ENCODE results near the gene TM4SF4.
"Not testable (repeated sequence)": the region's sequence is repeated elsewhere in the genome, so short reads cannot be mapped to it uniquely, and the experiment has no call there.

The TM4SF4 gene, protein sequence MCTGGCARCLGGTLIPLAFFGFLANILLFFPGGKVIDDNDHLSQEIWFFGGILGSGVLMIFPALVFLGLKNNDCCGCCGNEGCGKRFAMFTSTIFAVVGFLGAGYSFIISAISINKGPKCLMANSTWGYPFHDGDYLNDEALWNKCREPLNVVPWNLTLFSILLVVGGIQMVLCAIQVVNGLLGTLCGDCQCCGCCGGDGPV

DNA sequence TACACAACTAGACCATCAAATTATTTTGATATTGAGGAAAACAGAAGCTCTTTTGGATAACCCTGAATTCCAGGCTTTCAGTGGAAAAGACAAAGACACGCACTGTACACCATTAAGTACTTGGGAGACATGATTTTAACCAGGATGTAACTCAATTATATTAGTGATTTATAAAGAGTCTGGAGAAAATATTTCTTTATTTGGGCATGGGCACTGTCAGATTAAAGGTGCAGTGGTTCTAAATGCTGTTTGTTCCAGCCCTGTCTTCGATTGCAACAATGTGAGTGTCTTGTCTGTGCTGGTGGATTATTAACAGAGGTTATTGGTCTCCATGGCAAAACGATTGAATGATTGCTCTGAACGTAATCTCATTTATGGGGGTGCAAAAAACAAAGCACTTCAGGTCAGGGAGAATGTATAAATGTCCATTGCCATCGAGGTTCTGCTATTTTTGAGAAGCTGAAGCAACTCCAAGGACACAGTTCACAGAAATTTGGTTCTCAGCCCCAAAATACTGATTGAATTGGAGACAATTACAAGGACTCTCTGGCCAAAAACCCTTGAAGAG lies at the start of gene TM4SF4:
Gene TM4SF4, plus strand, starts transcription at position 448 of the 568 bp plus-strand sequence. CDS start 181 bp downstream, outside the sequence.
- DNase-seq (ENCODE audit: low read depth, low spot score), result no peak

DNA sequence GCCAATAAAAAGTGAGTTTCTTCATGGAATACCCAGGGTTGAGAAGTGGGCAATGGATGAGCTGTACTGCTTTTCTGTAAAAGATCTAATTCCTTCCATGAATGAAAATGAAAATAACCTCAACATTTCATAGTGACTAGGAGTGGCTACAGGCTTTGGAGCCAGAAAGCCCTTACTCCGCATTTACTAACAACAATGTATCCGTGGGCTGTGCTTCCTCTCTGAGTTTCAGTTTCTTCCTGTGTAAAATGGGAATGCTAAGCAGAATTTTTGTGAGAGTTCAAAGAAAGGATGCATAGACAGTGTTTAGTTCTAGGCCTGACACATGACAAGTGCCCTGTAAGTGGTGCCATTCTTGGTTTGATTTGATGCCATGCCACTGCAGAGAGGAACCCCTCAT lies 49.6 kb upstream of the TM4SF4 start:
- DNase-seq (ENCODE audit: low read depth, low spot score), result no peak

DNA sequence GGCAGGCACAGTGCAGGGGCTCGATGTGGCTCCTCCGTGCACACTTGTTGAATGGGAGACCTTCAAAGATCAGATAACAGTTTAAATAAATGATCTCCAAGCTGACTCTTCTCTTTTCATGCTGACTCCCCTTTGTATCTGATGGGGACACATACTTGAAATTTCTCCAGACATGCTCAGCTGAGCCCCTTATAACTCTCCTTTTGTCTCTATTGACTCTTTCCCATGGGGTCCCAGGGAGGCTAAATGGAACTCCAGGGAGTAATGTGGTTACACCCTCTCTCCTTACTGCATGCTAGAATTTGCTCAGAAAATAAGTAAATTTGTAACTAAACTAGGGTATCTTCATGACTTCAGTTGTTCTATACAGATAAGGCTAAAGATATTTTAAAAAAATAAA lies 48.2 kb upstream of the TM4SF4 start:
- DNase-seq (ENCODE audit: low read depth, low spot score), result no peak

DNA sequence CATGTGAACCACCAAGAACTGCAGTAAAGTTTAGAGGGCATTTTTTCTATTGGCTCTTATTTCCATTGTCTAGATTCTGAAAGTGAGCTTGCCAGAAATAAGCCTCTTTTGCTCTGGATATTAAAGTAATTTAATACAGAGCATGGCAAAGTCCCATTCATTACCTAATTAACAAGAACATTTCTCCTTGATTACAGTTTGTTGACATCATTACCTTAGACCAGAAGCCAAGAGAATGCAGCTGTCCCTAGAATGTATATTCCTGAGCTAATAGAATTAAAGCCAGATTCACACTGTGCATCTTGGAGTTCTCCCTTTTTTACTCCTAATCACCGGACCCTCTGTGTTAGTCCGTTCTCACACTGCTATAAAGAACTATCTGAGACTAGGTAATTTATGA lies 46.4 kb upstream of the TM4SF4 start:
- DNase-seq (ENCODE audit: low read depth, low spot score), result no peak

DNA sequence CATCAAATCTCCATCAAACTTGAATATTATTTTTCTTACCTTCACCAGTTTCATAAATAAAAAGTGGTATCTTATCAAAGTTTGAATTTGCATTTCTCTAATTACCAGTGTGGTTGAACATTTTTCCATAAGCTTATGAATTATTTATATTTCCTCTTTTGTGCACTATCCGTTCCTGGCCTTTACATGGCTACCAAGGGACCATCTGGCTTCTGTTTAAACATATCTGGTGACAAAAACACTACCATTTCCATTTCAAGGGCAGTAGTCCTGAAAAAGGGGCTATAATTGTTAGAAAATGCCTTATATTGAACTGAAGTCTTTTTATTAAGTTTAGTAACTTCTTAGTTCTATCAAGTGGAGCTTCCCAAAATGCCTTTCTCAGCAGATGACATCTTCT lies 44.3 kb upstream of the TM4SF4 start:
- DNase-seq (ENCODE audit: low read depth, low spot score), result no peak

DNA sequence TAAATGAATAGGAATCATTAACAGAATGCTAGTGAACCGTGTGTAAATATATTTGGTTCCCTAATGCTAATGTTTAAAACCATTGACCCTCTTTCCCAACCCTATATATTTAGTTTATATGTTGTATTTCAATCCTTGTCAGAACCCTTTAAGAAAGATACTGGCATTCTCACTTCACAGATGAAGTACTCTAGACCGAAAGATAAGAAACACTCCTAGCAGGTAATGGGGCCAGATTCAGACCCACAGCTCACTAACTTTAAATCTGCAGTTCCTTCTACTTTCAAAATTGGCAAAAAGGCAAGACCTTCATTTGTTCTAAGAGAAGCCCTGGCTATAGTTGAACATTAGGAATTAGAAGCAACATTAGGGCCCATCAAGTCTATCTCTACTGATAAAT lies 42.3 kb upstream of the TM4SF4 start:
- no peak for DNase-seq (ENCODE audit: low read depth, low spot score)

DNA sequence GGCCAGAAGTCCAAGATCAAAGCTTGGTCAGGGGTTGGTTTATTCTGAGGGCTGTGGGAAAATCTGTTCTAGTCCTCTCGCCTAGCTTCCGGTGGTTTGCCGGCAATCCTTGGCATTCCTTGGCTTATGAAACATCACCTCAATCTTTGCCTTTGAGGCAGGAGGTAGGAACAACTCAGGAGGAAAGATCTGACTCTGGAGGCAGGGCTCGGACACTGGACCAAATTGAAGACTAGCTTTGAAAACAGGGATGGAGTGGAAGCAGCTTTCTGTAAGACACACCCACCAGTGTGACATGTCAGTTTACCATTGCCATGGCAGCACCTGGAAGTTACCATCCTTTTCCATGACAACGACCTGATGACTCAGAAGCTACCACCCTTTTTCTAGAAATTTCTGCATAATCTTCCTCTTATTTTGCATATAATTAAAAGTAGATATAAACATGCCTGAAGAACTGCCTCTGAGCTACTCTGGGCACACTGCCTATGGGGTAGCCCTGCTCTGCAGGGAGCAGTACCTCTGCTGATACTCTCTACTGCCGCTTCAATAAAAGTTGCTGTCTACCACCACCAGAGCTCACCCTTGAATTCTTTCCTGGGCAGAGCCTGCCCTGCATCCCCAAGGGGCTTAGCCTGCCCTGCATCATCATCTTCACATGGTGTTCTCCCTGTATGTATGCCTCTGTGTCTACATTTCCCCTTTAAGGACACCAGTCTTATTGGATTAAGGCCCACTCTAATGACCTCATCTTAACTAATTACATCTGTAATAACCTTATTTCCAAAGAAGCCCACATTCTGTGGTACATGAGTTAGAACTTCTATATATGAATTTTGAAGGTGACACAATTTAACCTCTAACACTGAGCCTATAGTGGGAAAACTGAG lies 38.3 kb upstream of the TM4SF4 start:
- no peak for DNase-seq (ENCODE audit: low read depth, low spot score)

DNA sequence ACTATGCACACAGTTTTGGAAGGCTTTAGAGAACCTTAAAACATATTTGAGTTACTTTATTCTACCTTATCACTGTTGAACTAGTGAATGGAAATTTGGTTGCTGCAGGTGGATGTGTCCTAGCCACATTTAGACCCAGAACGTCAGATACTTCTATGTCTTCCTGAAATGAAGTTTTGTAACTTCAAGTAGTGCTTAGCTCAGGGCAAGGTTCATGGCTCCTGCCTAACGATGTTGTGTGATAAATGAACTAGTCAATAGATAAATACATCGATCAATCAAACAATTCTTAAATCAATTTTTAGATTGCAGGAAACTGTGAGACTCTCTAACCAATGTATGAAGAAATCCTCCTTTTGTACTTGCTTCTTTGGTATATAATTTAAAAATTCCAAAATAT lies 37.2 kb upstream of the TM4SF4 start:
- no peak for DNase-seq (ENCODE audit: low read depth, low spot score)

DNA sequence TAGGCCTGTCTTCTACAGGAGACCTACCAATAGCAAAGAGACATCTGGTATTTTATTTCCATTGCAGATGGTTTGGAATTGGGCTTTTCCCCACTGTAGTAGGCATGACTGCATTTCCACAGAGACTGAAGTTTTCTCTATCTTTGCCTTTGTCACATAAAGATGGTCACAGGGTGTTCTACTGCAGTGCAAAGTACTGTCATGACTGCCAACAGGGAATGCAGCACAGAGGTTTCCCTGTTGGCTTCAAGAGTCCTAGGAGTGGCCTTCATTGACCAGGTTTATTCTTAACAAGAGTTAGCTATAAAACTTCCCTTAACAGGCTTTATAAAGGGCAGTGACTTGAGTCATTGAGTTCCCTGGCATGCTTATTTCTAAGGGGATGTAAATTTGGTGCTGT lies 36.8 kb upstream of the TM4SF4 start:
- no peak for DNase-seq (ENCODE audit: low read depth, low spot score)

DNA sequence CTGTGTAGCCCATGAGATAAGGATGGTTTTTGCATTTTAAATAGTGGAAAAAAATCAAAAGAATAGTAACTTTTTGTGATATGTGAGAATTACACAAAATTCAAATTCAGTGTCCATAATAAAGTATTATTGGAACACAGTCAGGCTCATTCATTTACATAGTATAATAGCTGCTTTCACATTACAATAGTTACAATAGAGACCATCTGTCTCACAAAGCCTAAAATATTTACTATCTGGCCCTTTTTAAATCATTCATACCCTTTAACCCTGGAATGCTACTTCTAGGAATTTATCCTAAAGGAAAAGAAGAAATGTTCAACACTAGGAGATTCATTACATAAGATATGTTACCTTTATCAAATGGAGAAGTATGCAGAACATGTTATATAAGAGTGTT lies 35.5 kb upstream of the TM4SF4 start:
- DNase-seq (ENCODE audit: low read depth, low spot score), result no peak

DNA sequence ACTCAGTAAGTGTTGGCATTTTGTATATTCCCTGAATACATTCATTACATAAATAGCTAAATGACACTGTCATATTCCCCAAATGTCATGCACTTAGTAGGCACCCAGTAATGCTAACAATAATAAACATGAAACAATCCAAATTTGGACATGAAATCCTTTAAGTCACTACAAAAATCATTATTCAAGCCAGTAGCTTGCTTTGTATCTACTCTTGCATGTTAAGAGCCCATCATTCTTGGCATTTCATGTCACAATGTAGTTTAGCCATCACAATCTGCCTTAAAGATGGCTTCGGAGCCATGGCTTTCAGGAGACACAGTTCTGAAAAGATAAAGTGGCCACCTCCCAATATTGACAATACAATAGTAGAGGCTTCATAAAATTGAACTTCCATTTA lies 32.9 kb upstream of the TM4SF4 start:
- no peak for DNase-seq (ENCODE audit: low read depth, low spot score)

DNA sequence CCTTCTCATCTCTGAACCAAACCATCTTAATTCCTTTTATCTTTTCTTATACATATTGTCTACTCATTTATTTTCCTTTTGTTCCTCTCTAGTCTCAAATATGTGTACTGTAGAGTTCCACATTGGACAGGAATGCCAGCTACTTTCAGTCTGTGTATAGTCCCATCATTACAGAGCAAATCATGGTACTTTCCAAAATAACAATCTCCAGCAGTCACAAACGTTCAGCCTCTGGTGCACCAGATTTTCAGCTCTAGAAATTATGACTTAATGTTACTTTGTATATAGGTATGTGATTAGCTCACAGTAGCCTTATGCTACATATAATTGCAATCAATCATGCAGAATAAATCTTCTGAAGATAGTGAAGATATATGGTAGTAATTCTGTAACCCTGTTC lies 32.5 kb upstream of the TM4SF4 start:
- no peak for DNase-seq (ENCODE audit: low read depth, low spot score)

DNA sequence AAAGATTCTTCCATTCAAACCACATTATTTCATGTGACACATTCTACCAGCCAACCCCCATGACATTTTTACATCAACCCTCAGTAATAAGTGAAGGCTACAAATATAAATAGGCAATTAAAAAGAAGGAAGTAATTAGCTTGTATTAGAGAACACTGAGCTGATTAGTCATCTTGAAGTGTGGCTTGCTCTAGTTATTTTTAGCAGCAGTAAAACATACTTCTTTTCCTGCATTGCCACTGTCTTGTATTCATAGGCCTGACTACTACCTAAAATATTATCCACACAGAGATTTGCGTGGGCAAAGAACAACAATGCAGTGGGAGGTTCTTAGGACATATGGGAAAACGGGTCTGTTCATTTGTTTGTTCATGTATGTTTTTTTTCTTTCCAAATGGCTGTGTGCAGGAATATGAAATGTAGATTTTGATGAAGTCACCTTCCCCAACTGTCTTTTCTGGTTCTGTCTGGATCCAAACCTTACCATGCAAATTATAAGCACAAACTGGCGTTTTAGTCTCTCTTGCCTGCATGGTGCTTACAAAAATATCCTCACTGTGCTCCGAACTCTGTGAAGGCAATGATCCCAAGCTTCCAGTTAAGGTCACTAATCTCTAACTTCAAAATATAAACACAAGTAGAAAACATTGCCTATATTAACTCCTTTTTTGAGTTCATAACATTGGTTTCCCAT lies 31.5 kb upstream of the TM4SF4 start:
- no peak for DNase-seq (ENCODE audit: low read depth, low spot score)

DNA sequence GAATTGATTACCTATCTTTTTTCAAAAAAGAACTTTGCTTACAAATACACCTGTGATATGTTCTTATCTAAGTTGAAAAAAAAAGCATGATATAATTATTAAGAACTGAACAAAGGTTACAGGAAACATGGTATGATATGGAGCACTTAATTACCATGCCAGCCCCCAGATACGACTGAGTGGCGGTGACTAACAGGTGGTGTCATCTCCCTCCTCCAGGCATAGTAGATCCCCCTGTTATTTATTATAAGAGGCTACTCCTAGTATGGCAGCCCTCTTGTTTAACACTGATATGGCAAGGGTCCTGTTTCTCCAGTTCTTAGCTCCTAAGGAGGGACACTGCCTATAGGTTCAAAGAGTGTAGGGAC lies 31.0 kb upstream of the TM4SF4 start:
- no peak for DNase-seq (ENCODE audit: low read depth, low spot score)

DNA sequence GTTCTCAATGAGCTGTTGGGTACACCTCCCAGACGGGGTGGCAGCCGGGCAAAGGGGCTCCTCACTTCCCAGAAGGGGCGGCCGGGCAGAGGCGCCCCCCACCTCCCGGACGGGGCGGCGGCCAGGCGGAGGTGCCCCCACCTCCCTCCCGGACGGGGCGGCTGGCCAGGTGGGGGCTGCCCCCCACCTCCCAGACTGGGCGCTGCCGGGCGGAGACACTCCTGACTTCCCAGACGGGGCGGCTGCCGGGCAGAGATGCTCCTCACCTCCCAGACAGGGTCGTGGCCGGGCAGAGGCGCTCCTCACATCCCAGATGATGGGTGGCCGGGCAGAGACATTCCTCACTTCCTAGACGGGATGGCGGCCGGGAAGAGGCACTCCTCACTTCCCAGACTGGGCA lies 29.6 kb upstream of the TM4SF4 start:
- DNase-seq (ENCODE audit: low read depth, low spot score), result not testable (repeated sequence)

DNA sequence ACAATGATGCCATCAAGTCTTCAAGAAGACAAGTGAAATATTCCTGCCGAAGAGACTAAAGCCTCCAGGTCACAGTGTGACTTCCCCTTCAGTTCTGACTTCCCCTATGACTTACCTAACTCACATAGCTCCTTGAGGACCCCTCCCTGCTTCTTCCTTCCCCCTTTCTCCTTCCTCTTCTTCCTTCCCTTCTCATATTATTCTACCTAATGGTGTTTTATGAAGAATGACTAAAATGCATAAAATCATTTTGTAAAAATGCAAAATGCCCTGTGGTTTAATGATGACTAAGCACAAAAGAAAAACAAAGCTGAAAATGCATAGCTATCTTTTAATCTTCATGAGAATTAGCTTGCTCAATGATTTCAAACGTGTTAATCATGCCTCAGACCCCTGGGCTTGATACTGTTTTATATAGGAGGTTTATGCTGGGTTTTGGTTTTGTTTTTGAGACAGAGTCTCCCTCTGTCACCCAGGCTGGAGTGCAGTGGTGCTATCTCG lies 26.1 kb upstream of the TM4SF4 start:
- DNase-seq (ENCODE audit: low read depth, low spot score), result no peak

DNA sequence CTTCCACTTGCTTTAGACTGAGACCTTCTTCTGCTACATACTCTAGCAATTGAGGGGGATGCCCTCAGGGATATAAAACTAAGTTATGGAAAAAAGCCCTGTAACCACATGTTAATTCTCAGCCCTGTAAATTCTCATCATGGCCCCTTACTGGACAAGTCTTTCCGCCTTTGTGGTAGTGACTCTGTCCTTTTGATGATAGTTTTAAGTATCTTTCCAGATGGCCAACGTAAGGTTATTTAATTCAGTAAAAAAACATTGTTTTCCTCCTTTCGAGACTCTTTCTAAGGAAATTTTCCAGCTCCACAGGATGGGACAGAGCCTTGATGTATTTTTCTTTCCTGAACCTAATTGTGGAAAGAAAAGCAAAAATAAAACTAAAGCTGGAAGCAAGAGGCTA lies 25.3 kb upstream of the TM4SF4 start:
- no peak for DNase-seq (ENCODE audit: low read depth, low spot score)

DNA sequence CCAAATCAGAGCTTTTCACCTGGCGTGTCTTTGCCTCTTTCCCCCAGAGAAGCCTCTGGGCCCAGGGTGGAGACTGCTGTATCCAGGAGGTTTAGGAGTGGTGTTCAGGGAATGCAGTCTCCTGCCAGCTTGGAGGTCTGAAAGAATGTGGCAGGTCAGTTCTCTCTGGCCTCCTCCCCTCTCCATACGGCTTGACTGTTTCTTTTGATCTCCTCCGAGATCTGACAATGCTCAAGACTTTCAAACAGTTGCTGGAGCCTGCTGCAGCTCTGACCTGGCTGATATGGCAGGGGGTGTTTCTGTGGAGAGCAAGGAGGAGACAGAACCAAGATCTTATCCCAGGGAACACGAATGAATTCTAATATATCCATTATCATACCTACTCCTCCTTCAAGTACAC lies 24.7 kb upstream of the TM4SF4 start:
- DNase-seq (ENCODE audit: low read depth, low spot score), result no peak

DNA sequence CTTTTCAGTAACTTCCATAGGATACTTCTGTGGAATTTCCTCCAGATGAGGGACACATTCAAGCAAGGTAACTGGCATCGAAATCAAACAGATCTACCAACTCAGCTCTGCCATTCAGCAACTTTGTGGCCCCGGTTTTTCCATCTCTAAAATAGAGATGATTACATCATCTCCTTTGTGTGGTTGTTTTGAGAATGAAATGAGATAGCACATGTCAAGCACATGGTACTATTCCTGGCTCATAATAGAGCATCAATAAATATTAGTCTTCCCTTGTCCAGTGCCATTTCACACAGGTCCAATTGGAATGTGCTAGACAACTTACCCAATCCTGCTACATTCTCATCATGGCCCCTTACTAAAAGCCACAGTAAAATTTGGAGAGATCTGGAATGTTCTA lies 24.2 kb upstream of the TM4SF4 start:
- DNase-seq (ENCODE audit: low read depth, low spot score), result no peak

DNA sequence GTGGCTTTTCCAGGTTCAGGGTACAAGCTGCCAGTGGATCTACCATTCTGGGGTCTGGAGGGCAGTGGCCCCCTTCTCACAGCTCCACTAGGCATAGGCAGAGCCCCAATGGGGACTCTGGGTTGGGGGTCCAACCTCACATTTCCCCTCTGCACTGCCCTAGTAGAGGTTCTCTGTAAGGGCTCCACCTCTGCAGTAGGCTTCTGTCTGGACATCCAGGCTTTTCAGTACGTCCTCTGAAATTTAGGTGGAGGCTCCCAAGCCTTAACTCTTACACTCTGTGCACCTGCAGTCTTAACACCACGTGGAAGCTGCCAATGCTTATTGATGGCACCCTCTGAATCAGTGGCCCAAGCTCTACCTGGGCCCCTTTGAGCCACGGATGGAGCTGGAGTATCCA lies 22.5 kb upstream of the TM4SF4 start:
- DNase-seq (ENCODE audit: low read depth, low spot score), result no peak

DNA sequence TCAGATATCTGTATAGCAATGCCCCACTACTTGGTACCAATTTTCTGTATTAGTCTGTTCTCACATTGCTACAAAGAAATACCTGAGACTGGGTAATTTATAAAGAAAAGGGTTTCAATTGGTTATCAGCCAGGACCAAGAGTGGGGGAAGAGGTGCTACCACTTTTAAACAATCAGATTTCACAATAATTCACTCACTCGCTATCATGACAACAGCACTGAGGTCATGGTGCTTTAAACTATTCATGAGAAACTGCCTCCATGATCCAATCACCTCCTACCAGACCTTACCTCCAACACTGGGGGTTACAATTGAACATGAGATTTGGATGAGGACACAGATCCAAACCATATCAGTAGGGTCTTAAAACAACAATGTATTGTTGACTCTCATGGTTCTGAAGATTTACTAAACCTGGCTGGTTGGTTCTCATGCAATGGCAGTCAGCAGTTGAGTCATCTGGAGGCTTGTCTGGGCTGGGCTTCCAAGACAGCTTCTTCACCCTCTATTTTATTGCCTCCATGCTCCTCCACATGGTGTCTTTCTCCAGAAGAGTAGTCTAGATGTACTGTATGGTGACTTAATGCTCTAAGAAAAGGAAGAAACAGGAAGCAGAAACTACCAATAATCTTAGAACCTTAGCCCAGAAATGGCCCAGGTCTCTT lies 21.2 kb upstream of the TM4SF4 start:
- no peak for DNase-seq (ENCODE audit: low read depth, low spot score)

DNA sequence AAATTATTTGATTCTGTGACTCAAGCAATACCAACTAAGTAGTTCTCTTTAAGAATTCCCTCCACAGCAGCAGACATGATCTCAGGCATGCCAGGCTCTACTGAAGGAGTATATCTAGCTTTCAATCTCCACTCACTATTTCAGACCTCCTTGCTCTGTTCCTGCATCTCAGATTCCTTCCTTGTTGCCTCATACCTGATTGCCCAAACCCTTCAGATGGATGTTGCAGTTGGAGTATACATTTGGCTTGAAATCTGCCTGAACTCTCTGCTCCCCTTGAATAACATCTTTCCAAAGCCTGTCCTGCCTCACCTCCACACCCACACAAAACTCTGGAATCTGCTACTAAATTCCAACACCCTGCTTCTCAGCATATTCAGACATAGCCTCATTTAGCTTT lies 19.8 kb upstream of the TM4SF4 start:
- no peak for DNase-seq (ENCODE audit: low read depth, low spot score)
